ENCODE data around the gene ADAMTSL1. TPM values are rescaled to one million over a fixed set of nuclear protein-coding genes. Genes with fewer than 3 reads are reported as not detected.

Gene ADAMTSL1
- total RNA-seq, 1 donor from 2014 or later: not detected

DNA sequence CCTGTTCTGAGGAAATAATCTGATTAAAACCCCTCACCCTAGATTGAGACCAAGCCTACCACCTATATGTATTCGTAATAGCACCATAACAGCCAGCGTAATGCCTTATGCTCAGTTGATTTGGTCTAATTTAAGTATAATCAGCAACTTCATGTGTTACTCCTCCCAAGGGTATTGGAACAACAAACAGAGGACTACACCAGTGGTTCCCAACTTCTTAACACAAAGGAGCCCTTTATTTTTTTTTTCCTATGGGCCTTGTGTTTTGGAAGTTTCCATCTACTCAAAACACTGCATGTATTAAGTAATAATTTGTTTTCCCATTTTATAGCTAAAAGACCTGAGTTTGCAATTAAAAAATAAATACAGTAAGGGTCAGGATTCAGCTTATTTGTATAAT lies 140.7 kb downstream of the ADAMTSL1 start:
- Mint-ChIP-seq H3K36me3 (ENCODE audit: low read depth) (no peaks in the 10 kb centered on the region), H3K4me3 (no peak overlapping the region), H3K27me3 (ENCODE audit: insufficient read depth) (no peaks in the 10 kb centered on the region), H3K27ac (no peak overlapping the region), H3K9me3 (no peaks in the 10 kb centered on the region), H3K4me1 (ENCODE audit: low read depth) (no peaks in the 10 kb centered on the region)
- intact Hi-C loops (cut with micrococcal nuclease): no loop called here
- DNase-seq (ENCODE audit: low spot score): no peak

DNA sequence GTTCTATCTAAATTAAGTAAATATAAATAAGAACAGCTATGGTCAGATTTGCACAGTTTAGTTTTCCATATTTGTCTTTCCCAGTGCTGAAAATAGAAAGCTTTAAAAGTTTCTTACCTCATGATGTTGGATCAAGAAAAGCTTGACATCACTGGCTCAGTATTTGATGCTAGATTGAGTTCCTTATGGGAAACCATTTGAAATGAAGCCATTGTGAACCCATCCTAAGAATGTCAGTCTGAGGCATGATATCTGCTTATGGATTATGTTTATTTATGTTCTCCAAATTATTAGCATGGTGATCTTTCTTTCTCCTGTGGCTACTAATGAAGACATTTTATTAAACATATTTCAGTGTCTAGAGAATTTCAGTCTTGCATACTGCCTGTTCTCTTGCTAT lies 143.0 kb downstream of the ADAMTSL1 start:
- H3K4me1 Mint-ChIP-seq (ENCODE audit: low read depth): no peaks in the 10 kb centered on the region
- H3K36me3 Mint-ChIP-seq (ENCODE audit: low read depth): no peaks in the 10 kb centered on the region
- no peaks in the 10 kb centered on the region for H3K9me3 Mint-ChIP-seq
- H3K27ac Mint-ChIP-seq: no peak overlapping the region
- DNase-seq (ENCODE audit: low spot score): no peak
- intact Hi-C loops (cut with micrococcal nuclease): no loop called here
- no peak overlapping the region for H3K4me3 Mint-ChIP-seq
- no peaks in the 10 kb centered on the region for H3K27me3 Mint-ChIP-seq (ENCODE audit: insufficient read depth)

DNA sequence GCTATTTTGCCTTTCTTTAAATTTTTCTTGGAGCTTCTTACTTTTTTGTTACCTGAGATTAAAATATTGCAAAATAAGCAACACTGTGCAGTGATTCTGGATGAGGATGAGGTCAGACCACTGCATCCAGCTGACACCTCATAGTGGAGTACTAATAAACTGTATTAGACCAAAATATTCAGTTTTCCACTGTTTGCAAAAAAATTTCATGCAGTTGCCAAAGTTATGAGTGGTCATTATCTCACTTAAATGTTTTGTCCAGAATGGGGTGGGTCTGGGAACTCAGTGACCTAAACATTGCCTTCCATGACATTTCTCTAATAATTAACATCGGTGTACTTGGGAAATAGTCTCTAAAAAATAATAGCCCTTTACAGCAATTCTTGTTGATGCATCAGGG lies 143.8 kb downstream of the ADAMTSL1 start:
- no peak for DNase-seq (ENCODE audit: low spot score)
- intact Hi-C loops (cut with micrococcal nuclease): no loop called here
- no peak overlapping the region for H3K27ac Mint-ChIP-seq
- H3K36me3 Mint-ChIP-seq (ENCODE audit: low read depth): no peaks in the 10 kb centered on the region
- no peaks in the 10 kb centered on the region for H3K27me3 Mint-ChIP-seq (ENCODE audit: insufficient read depth)
- no peaks in the 10 kb centered on the region for H3K9me3 Mint-ChIP-seq
- no peaks in the 10 kb centered on the region for H3K4me1 Mint-ChIP-seq (ENCODE audit: low read depth)
- no peak overlapping the region for H3K4me3 Mint-ChIP-seq

DNA sequence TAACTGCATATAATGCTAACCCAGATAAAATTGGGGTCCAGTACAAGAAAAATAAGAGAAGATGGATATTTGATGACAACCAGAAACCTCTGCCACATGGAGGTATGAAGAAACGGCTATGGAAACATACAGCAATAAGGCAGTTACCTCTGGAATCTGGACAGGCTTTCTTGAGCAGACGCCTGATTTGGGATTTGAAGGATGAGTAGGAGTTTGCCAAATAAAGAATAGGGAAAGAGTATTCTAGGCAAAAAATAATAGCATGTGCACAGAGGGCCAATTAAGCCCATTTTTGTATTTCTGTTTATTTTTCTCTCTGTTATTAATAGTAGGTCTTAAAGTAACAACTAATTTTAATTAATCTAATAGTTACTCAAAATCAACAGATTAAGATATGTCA lies 144.9 kb downstream of the ADAMTSL1 start:
- Mint-ChIP-seq H3K27me3 (ENCODE audit: insufficient read depth) (no peaks in the 10 kb centered on the region), H3K4me3 (no peak overlapping the region), H3K36me3 (ENCODE audit: low read depth) (no peaks in the 10 kb centered on the region), H3K4me1 (ENCODE audit: low read depth) (no peaks in the 10 kb centered on the region), H3K27ac (no peak overlapping the region), H3K9me3 (no peaks in the 10 kb centered on the region)
- intact Hi-C loops (cut with micrococcal nuclease): no loop called here
- DNase-seq (ENCODE audit: low spot score): no peak

- no peak for DNase-seq (ENCODE audit: low spot score)
- no peak overlapping the region for H3K4me3 Mint-ChIP-seq
- no peaks in the 10 kb centered on the region for H3K4me1 Mint-ChIP-seq (ENCODE audit: low read depth)
- intact Hi-C loops (cut with micrococcal nuclease): no loop called here
- no peaks in the 10 kb centered on the region for H3K9me3 Mint-ChIP-seq
- H3K27ac Mint-ChIP-seq: no peak overlapping the region
- no peaks in the 10 kb centered on the region for H3K36me3 Mint-ChIP-seq (ENCODE audit: low read depth)
- no peaks in the 10 kb centered on the region for H3K27me3 Mint-ChIP-seq (ENCODE audit: insufficient read depth)
Measured at GRCh38 chr9:18622186-18622836, 148.4 kb downstream of the ADAMTSL1 start.

DNA sequence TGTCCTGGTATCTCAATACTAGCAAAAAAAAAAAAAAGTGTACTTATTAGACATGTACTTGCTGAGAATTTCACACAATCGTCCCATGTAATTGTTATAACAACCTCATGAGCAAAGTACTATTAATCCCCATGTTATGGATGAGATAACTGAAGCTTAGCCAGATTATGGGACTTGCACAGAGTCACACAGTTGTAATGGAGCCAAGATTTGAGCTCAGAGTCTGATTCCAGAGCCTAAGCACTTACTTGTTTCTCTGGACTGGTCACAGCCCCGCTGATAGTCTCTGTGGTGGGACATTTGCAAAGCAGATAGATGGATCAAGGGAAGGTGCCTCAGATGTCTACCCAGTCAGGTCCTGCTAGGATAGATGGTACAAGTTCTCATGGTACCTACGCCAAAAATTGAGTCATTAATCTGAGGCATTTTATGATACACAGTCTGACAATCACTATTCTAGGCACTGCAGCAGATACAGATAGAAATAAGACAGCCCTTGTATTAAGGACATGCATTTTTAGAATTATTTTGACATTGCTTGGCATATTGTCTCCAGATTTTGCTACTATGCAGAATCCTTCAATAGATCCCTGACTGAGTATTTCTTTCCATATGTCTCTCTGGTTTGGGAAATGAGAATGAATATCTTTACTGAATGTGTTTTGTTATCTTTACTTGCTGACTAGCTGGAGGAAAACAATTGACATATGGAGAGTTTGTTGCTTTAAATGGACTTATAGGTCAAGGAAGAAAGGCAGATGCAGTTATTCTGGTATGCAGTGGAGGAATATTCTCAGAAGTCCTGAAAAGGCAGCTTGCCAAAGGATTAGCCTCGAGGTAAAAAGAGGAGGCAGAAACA lies 149.5 kb downstream of the ADAMTSL1 start:
- Mint-ChIP-seq H3K4me1 (ENCODE audit: low read depth) (no peaks in the 10 kb centered on the region), H3K4me3 (no peak overlapping the region)
- intact Hi-C loops (cut with micrococcal nuclease): no loop called here

GRCh38 chr9:18626046-18626698 lies 152.2 kb downstream of the ADAMTSL1 start:
- peaks cover 4% of the 10 kb centered on the region for H3K27me3 Mint-ChIP-seq (ENCODE audit: insufficient read depth)
- no peaks in the 10 kb centered on the region for H3K36me3 Mint-ChIP-seq (ENCODE audit: low read depth)
- H3K27ac Mint-ChIP-seq: no peak overlapping the region
- intact Hi-C loops (cut with micrococcal nuclease): no loop called here
- H3K4me1 Mint-ChIP-seq (ENCODE audit: low read depth): no peaks in the 10 kb centered on the region
- H3K9me3 Mint-ChIP-seq: no peaks in the 10 kb centered on the region
- H3K4me3 Mint-ChIP-seq: no peak overlapping the region
- no peak for DNase-seq (ENCODE audit: low spot score)

More for the DNA sequence above, 149.5 kb downstream of the ADAMTSL1 start:
- no peak overlapping the region for H3K27ac Mint-ChIP-seq
- no peaks in the 10 kb centered on the region for H3K36me3 Mint-ChIP-seq (ENCODE audit: low read depth)
- H3K27me3 Mint-ChIP-seq (ENCODE audit: insufficient read depth): no peaks in the 10 kb centered on the region
- DNase-seq (ENCODE audit: low spot score): no peak
- no peaks in the 10 kb centered on the region for H3K9me3 Mint-ChIP-seq

- no peak overlapping the region for H3K4me3 Mint-ChIP-seq
- no peak overlapping the region for H3K27ac Mint-ChIP-seq
- H3K9me3 Mint-ChIP-seq: no peaks in the 10 kb centered on the region
- intact Hi-C loops (cut with micrococcal nuclease): no loop called here
- H3K27me3 Mint-ChIP-seq (ENCODE audit: insufficient read depth): peaks cover 4% of the 10 kb centered on the region
- no peak for DNase-seq (ENCODE audit: low spot score)
- H3K36me3 Mint-ChIP-seq (ENCODE audit: low read depth): no peaks in the 10 kb centered on the region
- no peaks in the 10 kb centered on the region for H3K4me1 Mint-ChIP-seq (ENCODE audit: low read depth)
Measured at GRCh38 chr9:18629136-18629535, 155.2 kb downstream of the ADAMTSL1 start.

DNA sequence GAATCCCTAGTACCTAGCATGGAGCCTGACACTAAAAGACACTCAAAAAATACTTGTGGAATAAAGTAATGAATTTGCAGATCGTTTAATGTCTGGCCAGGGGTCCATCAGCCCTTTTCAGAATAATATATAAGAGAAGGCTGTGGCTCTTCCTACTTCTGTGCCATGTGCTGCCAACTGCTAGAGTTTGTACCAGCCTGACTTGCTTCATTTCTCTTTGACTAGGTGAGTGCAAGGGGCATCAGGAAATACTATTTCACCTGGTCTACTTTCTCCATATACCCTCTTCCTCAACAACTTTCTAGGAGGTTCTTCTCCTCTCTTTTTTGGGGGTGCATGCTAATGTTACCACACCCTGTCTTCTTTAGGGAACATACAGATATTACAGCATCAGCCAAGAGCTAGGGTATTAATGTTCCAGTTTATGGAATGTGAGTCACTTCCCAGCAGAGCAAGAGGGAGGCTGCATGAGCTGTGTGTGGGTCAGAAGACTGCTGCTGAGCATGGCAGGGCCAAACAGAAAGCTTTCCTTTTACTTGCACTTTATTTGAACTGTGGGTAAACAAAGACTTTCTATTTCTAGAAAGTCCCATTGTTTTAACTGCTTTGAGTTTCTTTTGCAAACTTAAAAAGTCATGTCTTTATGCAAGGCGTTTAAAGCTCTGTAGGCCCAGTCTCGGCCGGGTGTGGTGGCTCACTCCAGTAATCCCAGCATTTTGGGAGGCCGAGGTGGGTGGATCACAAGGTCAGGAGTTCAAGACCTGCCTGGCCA lies 158.9 kb downstream of the ADAMTSL1 start:
- H3K27ac Mint-ChIP-seq: no peak overlapping the region
- H3K27me3 Mint-ChIP-seq (ENCODE audit: insufficient read depth): peaks cover 4% of the 10 kb centered on the region
- no peaks in the 10 kb centered on the region for H3K4me1 Mint-ChIP-seq (ENCODE audit: low read depth)
- intact Hi-C loops (cut with micrococcal nuclease): no loop called here
- no peaks in the 10 kb centered on the region for H3K9me3 Mint-ChIP-seq
- no peak for DNase-seq (ENCODE audit: low spot score)
- H3K36me3 Mint-ChIP-seq (ENCODE audit: low read depth): no peaks in the 10 kb centered on the region
- no peak overlapping the region for H3K4me3 Mint-ChIP-seq

GRCh38 chr9:18636781-18637180 lies 162.8 kb downstream of the ADAMTSL1 start:
- Mint-ChIP-seq H3K4me3 (no peak overlapping the region), H3K9me3 (no peaks in the 10 kb centered on the region), H3K27ac (no peak overlapping the region), H3K36me3 (ENCODE audit: low read depth) (no peaks in the 10 kb centered on the region), H3K4me1 (ENCODE audit: low read depth) (no peaks in the 10 kb centered on the region), H3K27me3 (ENCODE audit: insufficient read depth) (no peaks in the 10 kb centered on the region)
- no peak for DNase-seq (ENCODE audit: low spot score)
- intact Hi-C loops (cut with micrococcal nuclease): no loop called here

DNA sequence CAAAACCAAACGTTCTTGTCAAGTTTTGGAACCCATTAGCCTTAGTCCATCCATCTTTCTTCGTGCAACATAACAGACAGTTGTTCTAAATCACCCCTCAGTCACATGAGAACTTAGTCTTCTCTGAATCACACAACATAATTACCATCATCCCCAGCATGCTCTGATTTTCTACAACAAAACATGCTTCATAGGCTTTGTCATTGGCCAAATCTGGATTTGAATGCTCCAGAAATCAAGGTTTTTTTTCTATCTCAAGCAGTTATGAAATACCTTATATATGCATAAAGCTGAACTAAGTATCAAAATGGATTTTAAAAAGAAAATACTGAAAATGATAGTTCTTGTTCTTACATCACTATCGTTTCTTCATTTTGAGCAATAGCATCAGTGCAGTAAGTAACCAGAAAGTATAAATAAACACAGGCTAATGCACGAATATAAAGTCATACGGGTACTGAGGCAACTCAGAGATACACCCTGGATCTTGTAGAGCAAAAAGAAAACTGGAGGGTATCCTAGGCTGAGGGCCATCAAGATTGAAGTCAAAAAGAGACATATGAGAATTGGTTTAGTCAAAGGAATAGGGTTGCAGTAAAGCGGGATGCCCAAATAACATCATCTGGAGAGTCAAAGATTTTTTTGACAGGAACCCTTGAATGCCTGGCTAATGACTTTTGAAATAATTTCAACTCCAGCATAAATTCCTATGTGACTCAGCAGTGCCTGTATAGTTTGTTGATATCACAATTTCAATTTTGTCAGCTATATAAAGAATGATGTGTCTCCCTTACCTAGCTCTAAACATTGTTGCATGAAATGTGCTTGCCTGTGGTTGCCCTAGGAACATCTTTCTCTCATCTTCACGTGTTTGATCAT lies 164.7 kb downstream of the ADAMTSL1 start:
- Mint-ChIP-seq H3K9me3 (no peaks in the 10 kb centered on the region), H3K36me3 (ENCODE audit: low read depth) (no peaks in the 10 kb centered on the region), H3K4me3 (no peak overlapping the region), H3K4me1 (ENCODE audit: low read depth) (no peaks in the 10 kb centered on the region), H3K27me3 (ENCODE audit: insufficient read depth) (no peaks in the 10 kb centered on the region), H3K27ac (no peak overlapping the region)
- intact Hi-C loops (cut with micrococcal nuclease): no loop called here
- no peak for DNase-seq (ENCODE audit: low spot score)

DNA sequence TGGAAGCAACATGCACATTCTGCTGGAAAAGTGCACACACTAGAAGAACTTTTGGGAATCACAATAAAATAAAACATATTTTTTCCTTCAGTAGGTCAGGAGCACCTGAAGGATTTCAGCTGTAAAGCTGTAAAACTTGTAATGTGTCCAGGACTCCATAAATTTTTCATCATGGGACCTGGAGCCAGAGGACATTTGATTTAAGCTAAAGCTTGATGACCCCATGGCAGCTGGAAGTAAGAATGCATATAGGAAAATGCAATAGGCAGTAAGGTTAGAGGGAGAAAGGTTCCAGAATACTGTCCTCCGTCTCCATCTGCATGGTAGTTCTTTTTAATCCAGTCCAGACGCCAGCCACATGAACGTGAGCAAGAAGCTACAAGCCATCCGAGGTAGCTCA lies 166.0 kb downstream of the ADAMTSL1 start:
- Mint-ChIP-seq H3K4me1 (ENCODE audit: low read depth) (no peaks in the 10 kb centered on the region), H3K9me3 (no peaks in the 10 kb centered on the region), H3K4me3 (no peak overlapping the region), H3K36me3 (ENCODE audit: low read depth) (no peaks in the 10 kb centered on the region), H3K27me3 (ENCODE audit: insufficient read depth) (no peaks in the 10 kb centered on the region), H3K27ac (no peak overlapping the region)
- intact Hi-C loops (cut with micrococcal nuclease): no loop called here
- DNase-seq (ENCODE audit: low spot score): no peak
